PC-3 (cell line): ENCODE data around the gene SLC6A18.

ENCODE experiments used
- EZH2 ChIP-seq: fragments of 300-600 bp; sonication (generic); IDR thresholded peaks from one replicate; pipeline ENCODE4 v1.6.1; 2017; ENCODE audit warnings: antibody characterized with exemption, mild to moderate bottlenecking, low read length; ENCODE audit not compliant: unreplicated experiment
- EZH2phosphoT487 ChIP-seq: fragments of 300-600 bp; sonication (generic); IDR thresholded peaks from 2 replicates; pipeline ENCODE4 v1.6.1; 2018; ENCODE audit warnings: mild to moderate bottlenecking, antibody characterized with exemption, low read length, borderline replicate concordance
- TF ChIP-seq, protein P1 (sequence below): fragments of 300-600 bp; sonication (generic); conservative IDR thresholded peaks from 2 replicates; pipeline ENCODE4 v1.5.1; 2017; ENCODE audit warnings: antibody characterized with exemption, low read depth, mild to moderate bottlenecking, low read length

DNA sequence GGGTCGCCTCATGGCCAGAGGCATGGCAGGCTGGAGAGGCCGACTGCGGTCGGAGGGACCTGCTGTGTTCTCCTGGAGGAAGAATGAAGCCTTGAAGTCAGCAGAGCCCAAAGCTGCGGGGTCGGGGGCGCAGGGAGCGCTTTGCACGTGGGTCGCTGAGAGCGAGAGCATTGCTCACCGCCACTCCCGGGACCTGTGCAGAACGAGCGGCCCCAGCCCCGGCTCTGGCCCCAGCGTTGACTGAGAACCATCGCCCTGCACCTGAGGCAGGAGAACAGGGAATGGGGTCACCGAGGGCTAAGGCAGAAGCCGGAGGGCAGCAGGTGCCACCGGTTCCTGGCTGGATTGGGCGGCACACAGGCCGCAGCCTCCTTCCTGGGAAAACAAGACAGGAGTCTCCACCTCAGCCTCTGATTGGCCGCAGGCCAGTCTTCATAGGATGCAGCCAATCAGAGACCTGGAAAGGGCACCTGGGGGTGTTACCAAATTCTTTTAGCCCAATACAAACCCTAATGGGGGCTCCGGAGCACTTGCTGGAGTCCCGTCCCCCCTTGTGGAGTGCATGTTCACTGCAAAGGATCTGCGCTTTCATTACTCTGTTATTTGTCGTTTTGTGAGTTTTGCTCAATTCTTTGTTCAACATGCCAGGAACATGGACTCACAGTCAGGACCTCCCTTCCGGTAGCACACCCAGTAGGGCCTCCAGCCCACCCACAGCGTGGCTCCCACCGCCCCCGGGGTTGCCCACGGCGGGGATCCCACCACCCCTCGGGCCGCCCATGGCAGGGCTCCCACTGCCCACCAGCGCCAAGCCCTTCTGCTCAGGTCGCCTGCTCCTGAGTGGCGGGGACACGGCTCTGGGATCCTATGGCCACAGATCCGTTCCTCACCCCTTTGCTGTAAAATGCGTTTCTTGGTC lies 48.4 kb upstream of the SLC6A18 start:
- TF ChIP-seq, protein P1, sequence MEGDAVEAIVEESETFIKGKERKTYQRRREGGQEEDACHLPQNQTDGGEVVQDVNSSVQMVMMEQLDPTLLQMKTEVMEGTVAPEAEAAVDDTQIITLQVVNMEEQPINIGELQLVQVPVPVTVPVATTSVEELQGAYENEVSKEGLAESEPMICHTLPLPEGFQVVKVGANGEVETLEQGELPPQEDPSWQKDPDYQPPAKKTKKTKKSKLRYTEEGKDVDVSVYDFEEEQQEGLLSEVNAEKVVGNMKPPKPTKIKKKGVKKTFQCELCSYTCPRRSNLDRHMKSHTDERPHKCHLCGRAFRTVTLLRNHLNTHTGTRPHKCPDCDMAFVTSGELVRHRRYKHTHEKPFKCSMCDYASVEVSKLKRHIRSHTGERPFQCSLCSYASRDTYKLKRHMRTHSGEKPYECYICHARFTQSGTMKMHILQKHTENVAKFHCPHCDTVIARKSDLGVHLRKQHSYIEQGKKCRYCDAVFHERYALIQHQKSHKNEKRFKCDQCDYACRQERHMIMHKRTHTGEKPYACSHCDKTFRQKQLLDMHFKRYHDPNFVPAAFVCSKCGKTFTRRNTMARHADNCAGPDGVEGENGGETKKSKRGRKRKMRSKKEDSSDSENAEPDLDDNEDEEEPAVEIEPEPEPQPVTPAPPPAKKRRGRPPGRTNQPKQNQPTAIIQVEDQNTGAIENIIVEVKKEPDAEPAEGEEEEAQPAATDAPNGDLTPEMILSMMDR = no peak
- TF ChIP-seq EZH2phosphoT487 (no peak), EZH2 (no peak)
